GM12865 (cell line): ENCODE measurements around the gene PDE11A.
A peak's percentile ranks its signal among the peaks of the same experiment; 100 is the strongest.

Source experiments
- DNase-seq: peaks from one replicate; pipeline ENCODE4 v3.0.0; 2010; ENCODE audit warnings: low read depth
- H3K4me3 ChIP-seq: 2 replicates; pipeline ENCODE4 v1.5.1; 2011; ENCODE audit warnings: mild to moderate bottlenecking, low read depth, low read length, control low read depth
- TF ChIP-seq, protein P1 (sequence below): IDR thresholded peaks from 2 replicates; pipeline ENCODE4 v1.5.1; 2011; ENCODE audit warnings: low read length, control low read depth, low read depth, inconsistent platforms; ENCODE audit not compliant: insufficient read depth; ENCODE audit errors: missing control alignments

The PDE11A gene

GRCh38 chr2:177810906-177811305 is 261.7 kb downstream of the PDE11A start:
- H3K4me3 ChIP-seq = no peak overlapping the region
- TF ChIP-seq, protein P1, sequence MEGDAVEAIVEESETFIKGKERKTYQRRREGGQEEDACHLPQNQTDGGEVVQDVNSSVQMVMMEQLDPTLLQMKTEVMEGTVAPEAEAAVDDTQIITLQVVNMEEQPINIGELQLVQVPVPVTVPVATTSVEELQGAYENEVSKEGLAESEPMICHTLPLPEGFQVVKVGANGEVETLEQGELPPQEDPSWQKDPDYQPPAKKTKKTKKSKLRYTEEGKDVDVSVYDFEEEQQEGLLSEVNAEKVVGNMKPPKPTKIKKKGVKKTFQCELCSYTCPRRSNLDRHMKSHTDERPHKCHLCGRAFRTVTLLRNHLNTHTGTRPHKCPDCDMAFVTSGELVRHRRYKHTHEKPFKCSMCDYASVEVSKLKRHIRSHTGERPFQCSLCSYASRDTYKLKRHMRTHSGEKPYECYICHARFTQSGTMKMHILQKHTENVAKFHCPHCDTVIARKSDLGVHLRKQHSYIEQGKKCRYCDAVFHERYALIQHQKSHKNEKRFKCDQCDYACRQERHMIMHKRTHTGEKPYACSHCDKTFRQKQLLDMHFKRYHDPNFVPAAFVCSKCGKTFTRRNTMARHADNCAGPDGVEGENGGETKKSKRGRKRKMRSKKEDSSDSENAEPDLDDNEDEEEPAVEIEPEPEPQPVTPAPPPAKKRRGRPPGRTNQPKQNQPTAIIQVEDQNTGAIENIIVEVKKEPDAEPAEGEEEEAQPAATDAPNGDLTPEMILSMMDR = no peak
- no peak for DNase-seq

DNA sequence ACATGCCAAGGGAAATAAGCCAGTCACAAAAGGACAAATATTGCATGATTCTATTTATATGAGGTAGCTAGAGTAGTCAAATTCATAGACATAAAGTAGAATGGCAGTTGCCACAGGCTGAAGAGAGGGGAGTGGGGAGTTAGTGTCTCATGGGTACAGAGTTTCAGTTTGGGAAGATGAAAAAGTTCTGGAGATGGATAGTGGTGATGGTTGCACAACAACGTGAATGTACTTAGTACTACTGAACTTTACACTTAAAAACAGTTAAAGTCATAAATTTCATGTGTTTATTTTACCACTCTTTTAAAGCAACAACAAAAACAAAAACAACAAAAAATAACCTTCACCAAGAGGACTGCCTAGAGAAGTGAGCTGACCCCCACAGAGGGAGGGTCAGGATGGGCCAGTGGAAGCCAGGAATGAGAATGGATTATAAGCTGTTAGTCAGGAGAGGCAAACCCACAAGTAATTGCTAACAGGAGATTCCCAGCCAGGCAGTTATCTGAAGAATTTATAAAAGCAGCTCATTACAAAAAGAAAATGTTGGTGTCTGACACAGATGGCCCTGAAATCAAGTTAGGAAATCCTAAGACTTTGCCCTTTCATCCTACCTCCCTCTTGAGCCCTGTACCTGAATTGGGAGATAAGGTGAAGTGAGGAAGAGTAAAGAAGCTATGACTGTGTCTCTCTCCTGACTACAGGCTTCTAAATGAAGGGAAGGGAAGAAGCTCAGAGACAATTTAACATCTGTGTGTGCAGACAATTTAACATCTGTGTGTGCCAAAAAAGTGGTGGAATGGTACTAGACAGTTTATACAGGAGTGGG is 263.4 kb downstream of the PDE11A start:
- no peak overlapping the region for H3K4me3 ChIP-seq
- TF ChIP-seq, protein P1 = no peak
- no peak for DNase-seq

DNA sequence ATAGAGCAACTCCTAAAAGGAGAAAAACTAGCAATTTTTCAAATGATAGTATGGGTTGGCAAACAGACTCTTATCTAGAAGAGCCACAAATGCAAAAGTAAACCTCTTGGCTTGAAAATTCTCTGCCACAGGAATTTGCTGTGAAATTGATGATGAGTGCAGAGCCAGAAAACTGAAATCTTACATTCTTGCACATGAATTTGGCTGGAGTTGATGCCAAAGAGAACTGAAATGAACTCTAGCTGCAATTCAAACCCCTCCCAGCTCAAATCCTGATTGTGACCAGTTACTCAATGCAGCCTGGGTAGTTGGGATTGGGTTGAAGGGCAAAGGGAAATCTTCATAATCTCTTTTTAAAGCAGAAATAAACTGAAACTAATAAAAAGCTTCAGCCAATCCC is 266.6 kb downstream of the PDE11A start:
- H3K4me3 ChIP-seq = no peak overlapping the region
- DNase-seq = no peak
- TF ChIP-seq, protein P1 = no peak

GRCh38 chr2:177799531-177799930 is 273.0 kb downstream of the PDE11A start:
- peak; percentile 24 for DNase-seq
- no peak overlapping the region for H3K4me3 ChIP-seq
- TF ChIP-seq, protein P1 = peak; percentile 59

GRCh38 chr2:177797808-177798207 is 274.8 kb downstream of the PDE11A start:
- DNase-seq = no peak
- no peak overlapping the region for H3K4me3 ChIP-seq
- TF ChIP-seq, protein P1 = no peak

DNA sequence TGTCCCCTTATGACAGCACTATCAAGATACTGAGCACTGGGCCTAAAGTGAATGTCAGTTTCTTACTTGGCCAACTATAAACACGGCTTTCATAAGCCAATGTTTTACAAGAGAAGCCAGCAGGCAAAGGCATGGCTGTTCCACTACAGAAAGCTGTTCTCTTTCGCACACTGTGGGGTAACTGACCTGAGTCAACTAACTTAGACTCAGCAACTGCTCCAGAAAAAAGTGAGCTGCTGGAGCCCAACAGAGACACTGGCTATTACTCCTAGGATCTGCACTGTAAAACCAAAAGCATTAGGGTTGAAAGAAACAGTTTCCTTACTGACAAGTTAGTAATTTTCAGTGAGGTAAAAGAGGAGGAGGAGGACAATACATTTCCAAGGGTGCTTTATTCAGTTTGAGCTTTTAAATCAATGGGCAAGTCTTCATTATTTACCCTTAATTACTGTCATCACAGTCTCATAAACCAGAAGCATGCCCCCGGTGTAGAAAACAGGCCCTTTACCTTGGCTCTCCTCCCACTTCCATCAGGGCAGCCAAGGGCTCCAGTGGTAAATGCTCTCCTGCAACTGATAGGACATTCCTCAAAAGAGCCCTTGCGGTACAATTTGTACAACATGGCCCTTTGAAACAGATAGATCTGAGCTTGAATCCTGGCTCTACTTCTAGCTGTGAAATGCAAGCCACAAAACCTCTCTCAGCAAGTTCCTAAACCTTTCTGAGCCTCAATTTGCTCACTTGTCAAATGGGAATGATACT is 275.7 kb downstream of the PDE11A start:
- H3K4me3 ChIP-seq = no peak overlapping the region
- no peak for DNase-seq
- TF ChIP-seq, protein P1 = no peak
